Activated CD4-positive, alpha-beta T cell treated with anti-CD3 and anti-CD28 coated beads, Interleukin-2, amount 50 U/mL, for 4 hours (primary cell): ENCODE data around the gene COQ10A.
A peak's percentile ranks its signal among the peaks of the same experiment; 100 is the strongest.
"Not testable (repeated sequence)": the region's sequence is repeated elsewhere in the genome, so short reads cannot be mapped to it uniquely, and the experiment has no call there.

Experiments used
- DNase-seq, 2 experiments: peaks; one replicate each; pipeline ENCODE4 v3.0.0-alpha.2; 2020

The COQ10A gene

DNA sequence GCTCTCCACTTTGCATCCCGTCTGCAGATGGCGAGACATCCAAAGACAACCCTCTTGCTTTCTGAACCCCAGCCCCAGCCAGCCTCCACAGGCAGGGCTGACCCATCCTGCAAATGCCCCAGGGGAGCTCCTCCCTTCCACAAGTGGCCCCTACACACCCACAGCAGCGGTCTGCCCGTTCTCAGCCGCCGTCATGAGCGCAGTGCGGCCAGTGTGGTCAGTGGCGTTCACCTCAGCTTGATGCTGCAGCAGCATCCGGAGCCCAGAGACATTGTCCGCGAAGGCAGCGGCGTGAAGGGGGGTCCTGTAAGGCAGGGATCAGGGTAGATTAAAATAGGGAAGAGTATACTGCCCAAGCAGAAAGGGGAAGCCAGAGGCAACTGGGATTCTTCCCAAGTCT is 22.2 kb upstream of the COQ10A start:
- DNase-seq: no peak

DNA sequence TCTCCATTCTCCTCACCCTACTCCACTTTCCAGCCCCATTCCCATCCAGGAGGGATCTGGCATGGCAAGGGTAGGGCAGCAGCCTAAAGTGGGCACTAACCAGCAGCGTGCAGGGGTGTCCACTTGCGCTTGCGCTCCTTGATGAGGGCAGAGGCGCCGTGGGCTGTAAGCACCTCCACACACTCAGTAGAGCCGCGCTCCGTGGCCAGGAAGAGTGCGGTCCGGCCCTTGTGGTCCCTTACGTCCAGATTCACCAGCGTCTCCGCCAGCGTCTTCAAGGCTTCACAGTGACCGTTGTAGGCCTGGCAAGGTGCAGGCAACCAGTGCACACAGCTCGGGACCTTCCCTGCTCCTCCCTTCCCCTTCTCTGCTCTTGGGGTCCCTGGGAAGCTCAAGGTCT is 18.8 kb upstream of the COQ10A start:
- DNase-seq: no peak

DNA sequence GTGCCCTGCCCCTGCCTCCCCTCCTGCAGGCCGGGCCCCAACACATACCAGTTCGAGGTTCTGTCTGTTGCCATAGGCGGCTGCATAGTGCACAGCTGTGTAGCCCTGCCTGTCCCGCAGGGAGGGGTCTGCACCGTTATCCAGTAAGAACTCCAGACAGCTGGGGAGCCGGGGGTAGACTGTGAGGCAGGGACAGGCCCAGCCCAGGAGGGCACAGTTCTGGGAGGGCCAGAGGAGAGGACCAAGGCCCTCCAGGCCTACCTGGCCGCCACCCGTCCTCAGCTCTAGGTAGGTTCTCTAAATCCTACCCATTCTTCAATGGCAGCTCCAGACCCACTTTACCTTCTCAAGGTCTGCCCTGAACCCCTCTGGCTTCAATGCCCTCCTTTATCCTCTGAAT is 18.0 kb upstream of the COQ10A start:
- DNase-seq: no peak

DNA sequence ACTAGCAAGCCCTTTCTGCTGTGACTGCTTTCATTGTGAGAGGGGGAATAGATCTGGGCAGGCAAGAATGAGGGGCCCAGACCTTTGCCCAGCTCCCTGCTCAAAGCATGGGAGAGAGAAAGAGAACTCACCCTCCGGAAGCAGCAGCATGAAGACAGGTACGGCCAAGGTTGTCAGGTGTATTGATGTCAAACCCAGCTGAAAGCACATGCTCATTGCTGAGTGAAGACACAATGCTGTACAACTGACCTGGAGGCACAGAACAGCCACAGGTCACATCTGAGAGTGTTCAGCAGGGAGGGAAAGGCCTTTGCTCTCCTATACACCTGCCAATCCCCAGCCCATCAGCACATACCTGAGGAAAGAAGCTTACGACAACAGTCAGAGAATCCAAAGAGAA is 14.1 kb upstream of the COQ10A start:
- DNase-seq: no peak

DNA sequence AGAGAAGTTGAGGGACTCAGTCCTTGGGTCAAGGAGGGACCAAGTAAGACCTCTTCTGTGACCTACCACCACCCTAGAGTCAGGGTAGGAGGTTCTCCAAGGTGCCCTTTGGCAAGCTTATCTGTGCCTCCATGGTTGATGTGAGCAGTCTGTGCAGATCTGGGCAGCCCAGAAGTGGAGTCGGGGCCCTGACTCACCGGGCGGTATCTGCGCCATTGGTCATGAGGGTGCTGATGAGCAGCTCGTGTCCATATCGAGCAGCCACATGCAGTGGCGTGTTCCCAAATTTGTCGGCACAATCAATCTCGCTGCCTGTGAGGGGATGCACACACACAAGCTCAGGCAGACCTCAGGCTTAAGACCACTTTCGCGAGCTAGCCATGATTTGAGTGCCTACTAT is 13.7 kb upstream of the COQ10A start:
- DNase-seq: no peak

DNA sequence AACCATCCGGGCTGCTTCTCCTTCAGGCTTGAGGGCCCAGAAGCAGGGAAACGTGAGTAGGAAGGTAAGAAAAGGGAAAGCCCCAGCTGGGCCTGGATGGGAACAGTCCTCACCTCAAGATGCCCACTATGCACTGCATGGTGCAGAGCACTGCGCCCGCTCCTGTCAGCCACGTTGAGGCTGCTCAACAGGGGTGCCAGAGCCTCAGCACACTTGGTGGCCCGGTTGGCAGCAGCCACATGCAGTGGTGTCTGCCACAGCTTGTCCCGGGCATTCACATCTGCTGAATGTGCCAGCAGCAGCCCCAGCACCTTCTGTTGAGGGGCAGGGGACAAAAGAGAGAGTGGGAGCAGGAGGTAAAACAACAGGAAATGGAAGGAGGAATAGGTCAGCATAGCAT is 11.1 kb upstream of the COQ10A start:
- no peak for DNase-seq

DNA sequence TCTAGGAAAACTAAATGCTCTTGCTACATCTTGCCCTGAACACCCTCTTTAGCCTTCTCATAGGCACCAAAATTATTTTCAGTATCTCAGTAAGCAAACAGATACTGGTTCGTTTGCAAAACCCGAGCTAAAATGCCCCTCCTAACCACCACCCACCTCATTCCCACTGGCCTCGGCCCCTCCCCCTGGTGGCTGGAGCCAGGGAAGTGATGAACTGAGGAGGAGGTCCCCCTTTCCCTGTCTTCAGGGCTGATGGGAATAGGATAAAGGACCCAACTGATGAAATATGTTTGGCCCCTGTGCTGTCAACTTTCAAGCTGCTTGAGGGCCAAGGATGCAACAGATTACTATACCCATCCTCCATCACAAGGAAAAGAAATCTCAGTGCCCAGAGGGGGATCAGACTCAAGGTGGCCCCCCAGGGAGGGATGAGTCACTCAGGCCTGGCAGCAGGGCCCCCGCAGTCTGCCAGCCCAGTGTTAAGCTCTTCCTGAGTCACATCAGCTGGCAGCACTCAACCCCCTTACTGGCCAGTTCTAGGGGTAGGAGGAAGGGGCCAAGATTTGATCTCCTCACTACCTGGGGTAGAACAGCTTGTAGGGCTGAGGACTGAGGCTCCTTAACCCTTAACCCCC is 10.3 kb upstream of the COQ10A start:
- no peak for DNase-seq

DNA sequence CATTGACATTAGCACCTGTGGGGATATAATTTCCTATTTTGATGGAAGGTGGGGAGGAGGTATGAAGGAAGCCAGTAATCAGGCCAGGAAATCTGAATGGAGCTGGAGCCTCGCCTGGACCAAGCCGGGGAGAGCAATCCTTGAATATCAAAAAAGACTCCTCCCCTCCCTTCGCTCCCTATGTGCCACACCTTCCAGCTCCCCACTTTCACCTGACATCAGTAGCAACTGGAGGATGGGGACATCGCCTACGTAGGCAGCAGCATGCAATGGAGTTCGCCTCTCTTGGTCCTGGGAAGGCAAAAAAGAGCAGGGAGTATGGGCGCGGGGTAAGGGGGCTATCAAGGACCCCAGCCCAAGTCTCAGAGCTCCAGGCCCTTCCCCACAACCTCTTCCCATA is 9.7 kb upstream of the COQ10A start:
- DNase-seq: no peak

DNA sequence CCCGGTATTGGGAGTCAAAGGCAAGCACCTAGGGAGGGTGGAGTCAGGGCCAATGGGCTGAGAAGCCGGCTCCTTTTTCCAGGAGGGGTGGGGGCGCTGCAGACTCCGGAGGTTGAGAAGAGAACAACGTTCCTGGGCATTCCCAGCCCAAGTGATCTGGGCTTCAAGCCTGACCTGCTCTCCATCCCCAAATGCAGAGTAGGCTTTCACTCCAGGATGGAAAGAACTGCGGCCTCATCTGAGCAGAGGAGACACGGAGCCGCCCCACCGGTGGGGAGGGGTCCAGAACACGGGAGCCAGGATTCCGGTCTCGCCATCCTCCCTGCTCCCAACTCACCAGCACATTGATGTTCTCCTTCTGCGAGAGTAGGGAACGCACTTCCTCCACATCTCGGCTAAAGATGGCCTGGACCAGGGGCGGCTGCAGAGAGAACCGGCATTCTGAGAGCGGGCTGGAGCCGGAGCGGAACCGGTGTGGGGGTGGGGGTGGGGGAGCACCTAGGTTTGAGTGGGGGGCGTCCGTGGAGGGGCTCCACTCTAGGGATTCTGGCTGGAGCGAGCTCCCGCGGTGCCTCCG is 9.2 kb upstream of the COQ10A start:
- no peak for DNase-seq

DNA sequence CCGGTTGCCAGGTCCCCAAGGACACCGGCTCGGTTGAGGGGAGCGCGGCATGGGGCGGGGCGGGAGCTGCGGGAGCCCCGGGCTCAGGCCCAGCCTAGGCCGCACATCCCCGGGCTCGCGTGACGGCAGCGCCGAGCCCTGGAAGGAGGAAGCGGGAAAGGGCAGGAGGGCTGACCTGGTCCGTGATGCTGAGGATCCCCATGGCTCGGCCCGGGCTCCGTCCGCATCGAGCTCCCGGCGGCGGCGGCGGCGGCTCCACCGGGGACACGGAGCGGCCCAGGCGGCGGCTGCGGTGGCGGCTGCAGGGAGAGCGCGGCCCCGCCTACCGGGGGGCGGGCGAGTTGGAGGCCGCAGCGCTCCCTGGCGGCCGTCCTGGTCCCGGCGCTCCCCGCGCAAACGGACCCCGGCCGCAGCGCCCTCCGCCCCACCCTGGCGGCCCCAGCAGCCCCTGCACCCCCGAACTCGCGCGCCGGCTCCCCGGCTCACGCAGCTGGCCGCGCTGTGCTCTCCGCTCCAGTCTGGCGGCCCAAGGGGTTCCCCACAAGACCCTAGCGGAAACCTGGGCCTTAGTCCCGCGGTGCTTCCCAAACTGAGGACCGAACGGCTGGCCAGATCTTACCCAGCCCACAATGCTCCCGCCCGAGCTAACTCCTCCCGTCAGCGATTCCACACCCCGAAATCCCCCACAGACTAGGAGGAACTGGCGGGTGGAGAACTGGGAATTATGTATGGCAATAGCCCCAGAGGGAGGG is 8.5 kb upstream of the COQ10A start, which contains the start of gene ANKRD52:
ANKRD52 (minus strand) TSS at position 317 of the 752 bp plus-strand sequence; CDS start at position 202, 115 bp downstream.
- DNase-seq: peak; percentile 68 to 69

DNA sequence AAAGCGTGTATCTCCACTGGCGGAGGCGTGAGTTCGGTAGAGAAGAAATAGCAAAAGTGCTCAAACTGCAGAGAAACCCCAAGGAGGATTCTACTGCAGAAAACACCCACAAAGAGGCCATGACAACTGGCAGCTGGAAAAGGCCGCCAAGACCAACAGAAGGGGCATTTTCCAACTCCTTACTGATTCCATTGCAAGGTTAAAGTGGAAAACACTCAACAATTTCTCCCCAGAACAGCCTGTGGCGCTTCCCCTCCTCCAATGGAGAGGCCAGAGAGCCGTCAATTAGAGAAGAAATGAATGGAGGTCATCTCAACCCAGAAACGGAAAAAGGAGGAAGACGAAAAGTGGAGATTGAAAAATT is 7.9 kb upstream of the COQ10A start:
- no peak for DNase-seq

DNA sequence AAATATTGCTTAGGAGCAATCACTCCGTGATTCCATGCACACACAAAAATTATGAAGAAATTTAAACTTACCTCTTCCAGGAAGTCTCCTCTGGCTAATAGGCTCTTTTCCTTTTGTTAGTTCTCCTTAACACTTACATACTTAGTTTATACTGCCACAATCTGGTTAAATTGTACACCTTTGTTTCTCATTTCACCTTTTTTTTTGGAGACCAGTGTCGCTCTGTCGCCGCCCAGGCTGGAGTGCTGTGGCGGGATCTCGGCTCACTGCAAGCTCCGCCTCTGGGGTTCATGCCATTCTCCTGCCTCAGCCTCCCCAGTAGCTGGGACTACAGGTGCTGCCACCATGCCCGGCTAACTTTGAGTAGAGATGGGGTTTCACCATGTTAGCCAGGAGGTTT is 6.4 kb upstream of the COQ10A start:
- DNase-seq: no peak

DNA sequence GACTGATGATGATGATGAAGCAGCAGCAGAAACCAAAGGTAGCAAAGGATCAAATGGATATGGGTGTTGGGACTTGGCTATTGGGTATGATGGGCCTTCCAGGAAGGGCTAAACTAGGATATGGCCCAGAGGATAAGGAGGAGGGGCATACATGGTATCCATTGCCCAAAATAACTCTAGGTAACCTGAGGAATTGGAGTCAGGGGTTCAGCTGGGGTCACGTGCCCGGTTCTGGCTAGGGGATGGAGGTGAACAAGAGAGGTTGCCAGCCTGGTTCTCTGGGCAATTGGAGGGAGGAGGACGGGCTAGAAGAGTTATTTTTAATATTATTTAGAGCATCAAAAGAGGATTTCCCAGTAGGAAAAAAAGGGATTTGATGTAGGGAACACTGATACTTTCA is 5.8 kb upstream of the COQ10A start:
- no peak for DNase-seq

DNA sequence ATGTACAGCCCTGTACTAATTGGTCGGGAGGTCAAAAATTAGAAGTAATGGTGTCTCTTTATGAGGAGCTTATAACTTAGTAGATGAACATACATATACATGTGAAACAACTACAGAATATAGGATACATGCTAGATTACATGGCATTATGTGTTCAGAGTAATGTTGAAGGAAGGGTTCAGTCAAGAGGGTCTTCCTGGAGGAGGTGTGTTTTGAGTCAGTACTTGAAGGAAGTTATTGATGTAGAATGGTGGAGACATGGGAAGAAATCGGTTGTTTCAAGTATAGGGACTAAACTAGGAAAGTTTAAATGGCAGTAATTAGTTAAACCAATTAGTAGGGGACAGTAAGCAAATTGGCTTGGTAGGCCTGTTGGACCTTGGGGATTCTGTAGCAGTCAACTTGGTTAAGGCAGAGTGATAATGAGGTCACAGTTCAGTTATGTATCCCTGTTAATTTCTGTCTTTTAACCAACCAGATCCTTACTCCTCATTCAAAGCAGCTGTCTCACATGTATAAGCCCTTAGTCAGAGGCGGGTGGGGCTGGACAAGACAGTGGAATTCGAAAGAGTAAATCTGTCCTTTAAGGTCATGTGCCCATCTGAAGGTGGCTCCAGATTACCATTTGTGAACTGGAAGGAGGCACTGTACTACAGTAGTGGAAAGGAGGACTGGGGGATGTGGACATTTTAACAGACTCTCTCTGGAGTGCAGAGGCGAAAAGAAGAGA is 5.1 kb upstream of the COQ10A start:
- DNase-seq: no peak

DNA sequence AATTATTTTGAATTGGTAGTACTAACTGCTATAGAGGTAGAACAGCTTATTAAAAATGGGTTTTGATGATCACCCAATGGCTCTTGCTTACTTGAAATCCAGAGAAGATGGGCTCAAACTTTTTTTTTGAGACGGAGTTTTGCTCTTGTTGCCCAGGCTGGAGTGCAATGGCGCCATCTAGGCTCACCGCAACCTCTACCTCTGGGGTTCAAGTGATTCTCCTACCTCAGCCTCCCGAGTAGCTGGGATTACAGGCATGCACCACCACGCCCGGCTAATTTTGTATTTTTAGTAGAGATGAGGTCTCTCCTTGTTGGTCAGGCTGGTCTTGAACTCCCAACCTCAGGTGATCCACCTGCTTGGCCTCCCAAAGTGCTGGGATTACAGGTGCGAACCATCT is 3.8 kb upstream of the COQ10A start:
- not testable (repeated sequence) for DNase-seq

DNA sequence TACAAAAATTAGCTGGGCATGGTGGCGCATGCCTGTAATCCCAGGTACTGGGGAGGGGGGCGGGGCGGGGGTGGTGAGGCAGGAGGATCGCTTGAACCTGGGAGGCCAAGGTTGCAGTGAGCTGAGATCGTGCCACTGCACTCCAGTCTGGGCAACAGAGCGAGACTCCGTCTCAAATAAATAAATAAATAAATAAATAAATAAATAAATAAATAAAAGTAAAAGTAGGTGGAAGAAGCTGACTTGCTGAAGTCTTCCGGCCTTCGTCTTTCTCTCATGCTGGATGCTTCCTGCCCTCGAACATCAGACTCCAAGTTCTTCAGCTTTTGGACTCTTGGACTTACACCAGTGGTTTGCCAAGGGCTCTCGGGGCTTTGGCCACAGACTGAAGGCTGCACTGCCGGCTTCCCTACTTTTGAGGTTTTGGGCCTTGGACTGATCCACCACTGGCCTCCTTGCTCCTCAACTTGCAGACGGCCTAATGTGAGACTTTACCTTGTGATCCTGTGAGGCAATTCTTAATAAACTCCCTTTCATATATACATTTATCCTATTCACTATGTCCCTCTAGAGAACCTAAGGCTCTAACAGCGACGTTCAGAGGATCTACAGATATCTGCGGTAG is 562 bp upstream of the COQ10A start:
- not testable (repeated sequence) for DNase-seq

DNA sequence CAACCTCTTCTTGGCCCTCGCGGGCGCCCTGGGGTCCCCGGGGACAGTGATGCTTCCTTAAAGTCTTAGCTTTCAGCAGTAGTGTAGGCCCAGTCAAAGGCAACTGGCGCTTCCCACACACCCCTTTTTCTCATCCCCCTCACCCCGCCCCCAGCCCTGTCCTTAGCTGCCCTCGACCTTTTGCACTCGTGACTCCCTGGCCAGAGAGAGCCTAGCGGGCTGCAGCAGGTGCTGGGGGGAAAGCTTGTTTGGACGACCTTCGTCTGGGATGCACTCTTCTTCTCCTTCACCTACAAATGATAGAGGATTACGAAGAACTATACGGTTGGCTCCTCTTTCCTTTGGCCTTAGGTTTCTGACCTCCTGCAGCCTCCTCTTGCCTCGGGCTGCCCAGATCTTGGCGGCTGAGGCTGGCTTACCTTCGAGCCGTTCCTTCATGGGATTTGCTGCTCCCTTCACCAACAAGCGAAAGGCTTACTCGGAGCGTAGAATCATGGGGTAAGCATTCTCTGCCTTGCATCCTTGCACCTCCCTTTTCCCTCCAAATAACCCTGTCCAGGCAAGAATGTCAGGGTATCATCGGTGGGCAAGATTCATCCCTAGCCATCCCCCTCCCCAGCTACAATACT is 815 bp downstream of the COQ10A start:
- DNase-seq: no peak

DNA sequence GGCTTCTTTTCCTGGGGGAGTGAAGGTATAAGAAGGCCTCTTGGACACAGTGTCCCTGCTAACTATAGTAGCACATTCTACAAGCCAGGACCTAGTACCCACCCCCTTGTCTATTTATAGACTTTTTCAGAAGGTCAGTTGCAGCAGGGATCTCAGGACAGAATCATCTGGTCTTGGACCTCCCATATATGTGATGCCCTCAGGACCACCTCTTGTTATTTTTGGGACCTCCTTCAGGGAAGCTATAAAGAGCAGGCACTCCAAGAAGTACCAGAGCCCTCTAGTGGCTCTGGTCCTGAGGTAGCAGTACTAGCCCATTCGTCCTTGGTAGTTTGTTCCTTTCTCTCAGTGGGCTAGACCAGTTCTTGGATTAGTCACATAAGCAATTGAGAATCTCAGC is 4.3 kb downstream of the COQ10A start:
- no peak for DNase-seq

DNA sequence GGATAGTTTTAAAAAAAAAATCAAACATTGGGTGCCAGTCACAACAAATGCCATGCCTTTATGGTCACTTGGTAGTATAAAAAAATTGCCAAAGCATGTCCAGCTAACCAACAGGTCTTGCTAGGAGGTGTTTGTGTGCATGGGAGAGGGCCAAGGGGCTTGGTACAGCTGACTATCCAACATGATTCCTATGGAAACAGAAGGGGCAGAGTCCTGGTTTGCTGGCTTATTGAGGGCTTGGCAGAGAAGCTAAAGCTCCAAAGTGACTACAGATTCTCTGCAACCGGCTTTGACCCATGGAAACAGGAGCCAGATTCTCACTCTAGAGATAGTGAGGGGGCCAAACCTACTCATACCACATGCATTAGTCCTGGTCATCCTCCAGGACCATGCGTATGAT is 5.7 kb downstream of the COQ10A start:
- DNase-seq: not testable (repeated sequence)

DNA sequence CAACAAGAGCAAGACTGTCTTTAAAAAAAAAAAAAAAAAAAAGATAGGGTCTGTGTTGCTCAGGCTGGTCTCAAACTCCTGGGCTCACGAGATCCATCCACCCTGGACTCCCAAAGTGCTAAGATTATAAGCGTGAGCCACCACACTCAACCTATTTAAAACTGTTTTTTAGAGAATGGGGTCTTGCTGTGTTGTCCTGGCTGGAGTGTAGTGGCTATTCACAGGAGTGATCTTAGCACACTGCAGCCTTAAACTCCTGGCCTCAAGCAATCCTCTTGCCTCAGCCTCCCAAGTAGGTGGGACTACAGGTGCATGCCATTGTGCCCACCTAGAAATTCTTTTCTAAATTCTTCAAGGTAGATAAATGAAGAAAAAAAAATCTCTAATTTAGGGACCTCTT is 7.6 kb downstream of the COQ10A start:
- DNase-seq: no peak

DNA sequence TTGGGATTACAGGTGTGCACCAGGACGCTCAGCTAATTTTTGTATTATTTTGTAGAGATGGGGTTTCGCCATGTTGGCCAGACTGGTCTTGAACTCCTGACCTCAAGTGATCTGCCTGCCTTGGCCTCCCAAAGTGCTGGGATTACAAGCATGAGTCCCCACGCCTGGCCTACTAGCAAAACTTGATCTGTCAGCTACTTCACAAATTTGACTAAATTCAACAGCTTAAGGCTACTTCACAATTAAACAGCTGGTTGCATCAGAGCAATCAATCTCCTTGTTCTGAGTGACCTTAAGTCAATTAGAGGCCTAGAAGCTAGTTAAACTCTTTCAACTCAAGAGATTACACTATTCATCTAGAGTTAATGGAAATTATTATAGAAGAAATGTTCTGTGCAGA is 12.2 kb downstream of the COQ10A start:
- DNase-seq: no peak

DNA sequence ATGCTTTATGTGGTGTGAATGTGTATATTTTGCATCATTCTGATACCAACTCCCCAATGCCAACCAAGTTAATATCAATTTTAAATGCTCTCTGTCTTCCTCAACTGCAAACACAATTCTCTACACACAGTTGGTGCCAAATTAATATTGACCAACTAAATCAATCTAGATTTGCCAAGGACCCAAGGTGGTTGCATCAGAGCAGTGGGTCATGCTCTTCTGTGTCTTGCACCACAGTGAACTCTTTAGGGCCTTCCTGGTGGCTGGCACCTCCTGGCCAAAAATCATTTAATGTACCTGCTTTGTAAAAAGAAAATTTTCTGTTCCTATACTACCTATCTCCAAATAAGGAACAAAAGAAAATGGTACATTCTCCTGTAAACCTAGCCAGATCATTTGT is 14.1 kb downstream of the COQ10A start:
- no peak for DNase-seq

DNA sequence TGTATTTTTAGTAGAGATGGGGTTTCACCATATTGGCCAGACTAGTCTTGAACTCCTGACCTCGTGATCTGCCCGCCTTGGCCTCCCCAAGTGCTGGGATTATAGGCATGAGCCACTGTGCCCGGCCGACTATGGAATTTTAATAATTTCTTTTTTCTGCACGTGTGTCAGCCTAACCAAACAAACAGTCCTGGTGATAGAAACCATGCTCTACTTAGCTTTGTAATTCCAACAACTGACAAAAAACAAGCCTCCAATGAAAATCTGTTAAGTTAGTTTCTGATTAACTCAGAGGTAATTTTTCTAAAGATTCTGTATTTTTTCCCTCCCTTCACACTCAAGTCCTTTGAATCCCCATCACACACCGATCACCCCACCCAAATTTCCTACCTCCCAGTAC is 15.3 kb downstream of the COQ10A start:
- no peak for DNase-seq
